CD1c-positive myeloid dendritic cell (primary cell): ENCODE results near the gene FAM168A.

Experiments
- DNase-seq: peaks from one replicate; pipeline ENCODE4 v3.0.0-alpha.2; 2016; ENCODE audit errors: extremely low spot score

FAM168A gene

DNA sequence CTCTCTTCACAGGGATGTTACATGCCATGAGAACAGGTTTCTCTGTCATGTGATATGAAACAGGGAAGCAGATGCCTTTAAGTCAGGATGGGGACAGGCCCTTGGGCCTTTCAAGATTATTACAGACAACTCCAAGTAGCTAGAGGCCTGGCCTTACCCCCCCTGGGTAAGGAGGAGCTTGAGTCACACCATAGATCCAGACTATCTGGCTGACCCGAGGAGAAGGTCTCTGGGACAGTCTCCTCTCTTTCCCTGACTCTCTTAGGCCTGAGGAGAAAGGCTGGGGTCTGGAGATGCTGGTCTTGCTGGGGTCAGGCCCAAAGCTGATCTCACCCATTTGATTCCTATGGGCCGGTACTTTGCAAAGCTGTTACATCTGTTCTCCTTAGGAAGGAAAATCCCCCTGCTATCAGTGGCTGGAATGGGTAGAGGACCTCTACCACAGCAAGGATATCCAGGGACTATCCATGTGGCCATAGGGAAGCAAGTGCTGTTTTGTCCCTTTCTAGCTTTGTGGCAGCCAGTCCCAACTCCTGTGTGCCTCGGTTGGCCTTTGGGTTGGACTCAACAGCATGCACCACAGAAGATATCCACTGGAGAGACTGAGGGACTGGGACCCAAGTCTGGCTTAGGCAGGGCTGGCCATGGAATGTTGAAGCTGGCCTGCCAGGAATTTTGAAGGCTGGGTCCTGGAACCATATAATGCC, 196.5 kb downstream of the FAM168A start:
- no peak for DNase-seq

DNA sequence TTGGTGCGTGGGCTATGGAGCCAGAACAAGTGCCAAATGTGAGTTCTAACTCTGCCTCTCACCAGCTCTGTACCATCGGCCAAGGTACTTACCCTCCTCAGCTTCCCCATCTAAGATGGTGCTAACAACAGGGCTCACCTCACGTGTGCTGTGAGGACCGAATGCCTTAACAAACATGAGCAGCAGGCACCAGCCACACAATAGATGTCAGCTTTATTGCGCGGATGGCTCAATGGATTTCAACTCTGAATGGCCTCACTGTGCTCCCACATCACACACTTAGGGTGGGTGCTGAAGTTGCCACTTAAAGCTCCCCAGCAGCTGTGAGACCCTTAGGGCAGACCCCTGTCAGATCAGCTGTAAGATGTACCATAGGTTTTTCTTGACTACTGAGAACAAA, 197.6 kb downstream of the FAM168A start:
- no peak for DNase-seq

DNA sequence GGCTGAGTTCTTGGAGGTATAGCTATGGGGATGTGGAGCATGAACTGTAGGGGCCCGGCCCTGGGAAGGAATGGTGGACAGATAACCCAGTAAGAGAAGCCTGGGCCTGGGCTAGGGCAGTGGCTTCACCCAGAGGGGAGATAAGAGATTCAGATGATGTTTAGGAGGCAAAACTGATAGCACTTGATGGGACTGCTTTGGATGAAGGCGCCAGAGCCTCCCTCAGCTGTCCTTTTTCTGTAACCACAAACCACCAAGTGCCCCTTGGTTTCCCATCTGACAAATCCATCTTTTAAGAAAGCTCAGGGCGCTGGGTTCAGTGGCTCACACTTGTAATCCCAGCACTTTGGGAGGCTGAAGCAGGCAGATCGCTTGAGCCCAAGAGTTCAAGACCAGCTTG, 198.3 kb downstream of the FAM168A start:
- DNase-seq, result no peak

DNA sequence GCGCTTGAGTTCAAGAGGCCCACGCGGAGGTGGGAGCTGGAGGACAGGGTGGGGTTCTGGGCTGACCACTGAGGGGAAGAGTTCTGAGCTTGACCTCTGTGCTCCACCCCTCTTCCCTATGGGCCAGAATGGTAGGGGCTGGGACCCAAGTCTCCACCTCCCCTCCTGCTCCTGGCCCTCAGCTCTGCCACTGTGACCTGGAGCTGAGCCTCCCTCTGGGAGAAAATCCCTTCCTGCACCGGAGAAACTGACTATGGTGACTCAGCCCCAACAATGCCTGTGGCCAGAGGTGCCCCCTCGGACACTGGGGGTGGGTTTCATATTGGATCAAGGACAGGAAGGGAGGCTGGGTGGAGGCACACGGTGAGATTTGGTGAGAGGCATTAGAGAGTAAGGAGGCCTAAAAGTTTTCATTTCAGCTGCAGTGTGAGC, 198.7 kb downstream of the FAM168A start:
- DNase-seq, result no peak

DNA sequence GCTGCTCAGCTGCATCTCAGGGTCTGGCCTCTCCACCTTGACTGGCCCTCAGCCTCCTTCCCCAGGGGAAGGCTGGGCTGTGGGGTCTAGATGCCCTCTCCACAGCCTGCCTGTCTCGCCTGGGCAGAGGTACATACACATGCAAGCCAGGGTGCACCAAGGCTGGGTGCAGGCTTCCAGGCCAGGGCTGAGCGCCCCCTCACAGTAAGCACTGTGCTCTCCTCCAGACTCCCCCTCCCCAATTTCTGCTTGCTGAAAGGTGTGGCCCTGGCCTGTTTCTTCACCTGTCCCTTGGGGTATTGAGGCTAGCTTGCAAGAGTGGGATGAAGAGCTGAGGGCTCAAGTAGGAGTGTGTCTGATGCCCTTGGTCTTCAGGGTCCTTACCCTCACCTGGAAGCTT, 199.2 kb downstream of the FAM168A start:
- no peak for DNase-seq

DNA sequence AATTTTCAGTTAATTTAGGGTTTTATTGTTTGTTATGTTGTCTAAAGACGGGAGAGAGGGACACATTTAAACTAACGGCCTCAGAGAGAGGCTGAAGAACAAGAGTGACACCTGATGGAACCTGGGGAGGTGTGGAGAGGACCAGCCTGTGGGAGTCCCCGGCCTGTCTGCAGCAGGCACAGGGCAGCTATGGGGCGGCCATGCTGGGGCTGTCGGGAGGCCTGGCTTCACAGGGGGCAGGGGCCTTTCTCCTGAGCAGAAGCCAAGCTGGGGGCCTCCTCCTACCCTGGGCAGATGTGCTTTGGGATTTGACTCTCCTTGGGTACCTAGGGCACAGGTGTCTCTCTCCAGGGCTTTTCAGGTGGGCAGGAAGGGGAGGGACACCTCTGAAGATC, 199.8 kb downstream of the FAM168A start:
- DNase-seq, result no peak

DNA sequence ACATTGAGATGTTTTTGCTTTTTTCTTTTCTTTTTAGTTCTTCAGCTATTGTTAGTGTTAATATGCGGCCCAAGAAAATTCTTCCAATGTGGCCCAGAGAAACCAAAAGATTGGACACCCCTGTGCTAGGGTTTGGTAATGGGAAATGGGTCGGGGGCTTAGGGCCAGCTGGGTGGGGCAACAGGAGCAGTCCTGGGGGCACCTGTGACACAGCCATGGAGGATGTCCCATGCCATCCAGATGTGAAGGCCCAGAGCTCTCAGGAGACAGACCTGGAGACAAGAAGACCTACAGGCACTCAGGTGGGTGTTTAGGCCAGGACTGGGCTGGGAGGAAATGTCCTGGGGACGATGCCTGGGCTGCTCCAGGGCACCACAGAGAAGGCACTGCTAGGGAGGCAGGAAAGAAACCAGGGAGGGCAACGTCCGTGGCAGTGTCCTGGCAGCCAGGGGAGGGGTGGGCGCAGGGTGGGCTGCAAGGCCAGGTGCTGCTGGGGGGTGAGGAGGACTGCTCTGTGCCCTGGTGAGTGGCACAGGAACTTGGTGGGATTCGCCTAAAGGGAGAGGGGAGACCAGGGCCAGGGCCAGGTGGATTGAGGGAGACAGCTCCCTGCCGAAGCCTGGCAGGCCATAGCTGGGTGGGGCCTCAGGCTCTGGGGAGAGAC, 200.3 kb downstream of the FAM168A start:
- DNase-seq, result no peak

DNA sequence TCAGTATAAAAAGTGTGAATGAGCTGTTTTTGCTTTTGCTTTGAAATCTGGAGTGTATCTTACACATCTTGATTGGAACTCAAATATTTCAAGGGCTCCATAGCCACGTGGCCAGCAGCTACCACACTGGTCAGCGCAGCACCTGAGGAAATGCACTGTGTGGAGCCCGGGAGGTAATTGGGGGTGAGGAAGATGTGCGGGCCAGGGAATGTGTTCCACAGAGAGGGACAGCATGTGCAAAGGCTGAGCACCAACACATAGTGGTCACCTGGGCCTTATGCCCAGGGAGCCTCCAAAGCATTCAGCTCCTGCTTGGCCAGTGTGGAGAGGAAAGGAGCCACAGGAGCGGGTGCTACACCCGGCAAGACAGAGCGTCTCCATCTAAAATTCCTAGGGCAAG, 200.9 kb downstream of the FAM168A start:
- DNase-seq, result no peak

DNA sequence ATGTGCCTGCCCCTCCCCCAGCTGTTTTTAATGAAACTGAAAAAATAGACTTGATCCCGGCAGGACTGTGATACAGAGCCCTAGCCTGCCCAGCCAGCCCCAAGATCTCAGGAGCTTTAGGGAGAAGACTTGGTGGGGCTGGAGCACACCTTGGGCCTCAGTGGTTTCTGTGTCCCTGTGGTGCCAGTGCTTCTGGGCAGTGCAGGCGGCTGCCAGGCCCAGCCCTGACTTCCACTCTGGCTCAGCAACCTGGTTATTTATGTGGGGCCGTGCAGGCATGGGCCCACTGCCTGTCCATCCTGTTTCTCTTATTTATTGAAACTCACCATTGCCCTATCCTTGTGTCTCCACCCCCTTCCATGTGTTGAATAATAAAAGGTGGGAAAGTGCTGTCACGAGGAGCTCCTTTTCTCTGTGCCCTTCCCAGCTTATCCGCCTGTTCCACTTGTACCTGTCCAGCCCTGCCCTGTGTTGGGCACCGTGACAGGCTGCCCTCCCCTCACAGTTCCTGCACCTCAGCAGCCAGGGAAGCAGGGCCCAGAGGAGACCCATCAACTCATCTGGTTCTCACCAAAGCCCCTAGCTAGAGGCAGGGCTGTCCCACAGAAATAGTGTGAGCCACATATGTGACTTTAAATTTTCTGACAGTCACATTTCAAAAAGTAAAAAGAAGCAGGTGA, 201.5 kb downstream of the FAM168A start:
- no peak for DNase-seq

DNA sequence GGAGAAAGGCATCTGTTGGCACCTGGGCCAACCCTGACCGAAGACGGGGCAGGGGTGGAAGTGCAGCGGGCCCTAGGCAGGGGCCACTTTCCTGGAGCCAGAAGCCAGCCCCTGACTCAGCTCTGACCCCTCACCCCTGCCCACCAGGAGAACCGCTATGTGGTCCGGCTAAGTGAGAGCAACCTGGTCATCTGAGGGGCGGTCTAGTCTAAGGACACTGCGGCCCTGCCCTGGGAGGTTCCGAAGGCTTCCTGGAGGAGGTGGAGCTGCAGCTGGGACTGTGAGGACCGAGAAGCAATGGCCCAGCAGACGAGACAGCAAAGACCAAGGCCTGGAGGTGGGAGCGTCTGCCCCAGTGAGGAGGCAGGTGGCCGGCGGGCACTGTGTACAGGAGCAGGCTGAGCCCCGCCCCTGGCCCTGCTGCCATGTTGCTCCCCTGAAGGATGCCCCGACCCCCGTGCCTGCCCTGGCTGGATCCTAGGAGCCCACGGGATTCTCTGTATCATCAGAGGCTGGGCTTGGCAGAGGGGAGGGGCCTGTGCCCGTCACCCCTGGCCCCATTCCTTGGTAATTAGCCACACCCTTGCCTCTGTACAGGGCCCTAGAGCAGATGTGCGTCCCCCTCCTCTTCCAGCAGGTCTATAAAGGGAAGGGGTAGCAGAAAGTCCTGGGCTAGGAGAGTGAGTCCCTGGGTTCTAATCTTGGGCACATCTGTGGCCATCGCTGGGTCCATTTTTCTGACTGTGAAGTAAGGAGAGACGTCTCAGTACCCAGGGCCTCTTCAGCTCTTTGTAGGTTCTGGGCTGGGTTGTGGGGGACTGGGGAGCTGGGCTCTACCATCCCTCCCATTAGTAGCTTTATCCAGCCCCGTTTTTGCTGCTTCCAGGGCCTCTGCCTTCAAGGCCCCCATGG, 202.4 kb downstream of the FAM168A start:
- no peak for DNase-seq

DNA sequence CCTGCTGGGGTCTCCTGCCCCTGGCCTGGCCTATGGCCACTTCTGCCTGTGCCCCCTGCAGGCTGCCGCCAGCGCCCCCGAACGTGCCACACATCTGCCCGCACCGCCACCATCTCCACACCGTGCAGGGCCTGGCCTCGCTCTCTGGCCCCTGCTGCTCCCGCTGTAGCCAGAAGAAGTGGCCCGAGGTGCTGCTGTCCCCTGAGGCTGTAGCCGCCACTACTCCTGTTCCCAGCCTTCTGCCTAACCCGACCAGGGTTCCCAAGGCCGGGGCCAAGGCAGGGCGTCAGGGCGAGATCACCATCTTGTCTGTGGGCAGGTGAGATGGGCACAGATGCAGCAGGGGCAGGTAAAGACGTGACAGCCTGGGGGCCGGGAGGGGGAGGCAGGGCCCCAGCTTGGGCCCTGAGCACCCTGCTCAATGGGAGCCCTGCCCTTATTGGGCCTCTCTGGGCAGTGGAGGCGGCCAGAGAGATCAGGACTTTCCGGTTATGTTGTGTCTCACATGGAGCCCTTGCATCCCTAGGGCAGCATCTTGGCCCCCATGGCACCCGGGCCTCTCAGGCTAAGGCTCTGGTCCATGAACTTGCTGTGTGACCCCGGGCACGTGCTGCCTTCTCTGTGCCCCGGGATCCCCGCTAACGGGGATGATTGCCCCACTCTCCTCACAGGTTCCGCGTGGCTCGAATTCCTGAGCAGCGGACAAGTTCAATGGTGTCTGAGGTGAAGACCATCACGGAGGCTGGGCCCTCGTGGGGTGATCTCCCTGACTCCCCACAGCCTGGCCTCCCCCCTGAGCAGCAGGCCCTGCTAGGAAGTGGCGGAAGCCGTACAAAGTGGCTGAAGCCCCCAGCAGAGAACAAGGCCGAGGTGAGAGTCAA, 203.3 kb downstream of the FAM168A start:
- DNase-seq, result no peak

DNA sequence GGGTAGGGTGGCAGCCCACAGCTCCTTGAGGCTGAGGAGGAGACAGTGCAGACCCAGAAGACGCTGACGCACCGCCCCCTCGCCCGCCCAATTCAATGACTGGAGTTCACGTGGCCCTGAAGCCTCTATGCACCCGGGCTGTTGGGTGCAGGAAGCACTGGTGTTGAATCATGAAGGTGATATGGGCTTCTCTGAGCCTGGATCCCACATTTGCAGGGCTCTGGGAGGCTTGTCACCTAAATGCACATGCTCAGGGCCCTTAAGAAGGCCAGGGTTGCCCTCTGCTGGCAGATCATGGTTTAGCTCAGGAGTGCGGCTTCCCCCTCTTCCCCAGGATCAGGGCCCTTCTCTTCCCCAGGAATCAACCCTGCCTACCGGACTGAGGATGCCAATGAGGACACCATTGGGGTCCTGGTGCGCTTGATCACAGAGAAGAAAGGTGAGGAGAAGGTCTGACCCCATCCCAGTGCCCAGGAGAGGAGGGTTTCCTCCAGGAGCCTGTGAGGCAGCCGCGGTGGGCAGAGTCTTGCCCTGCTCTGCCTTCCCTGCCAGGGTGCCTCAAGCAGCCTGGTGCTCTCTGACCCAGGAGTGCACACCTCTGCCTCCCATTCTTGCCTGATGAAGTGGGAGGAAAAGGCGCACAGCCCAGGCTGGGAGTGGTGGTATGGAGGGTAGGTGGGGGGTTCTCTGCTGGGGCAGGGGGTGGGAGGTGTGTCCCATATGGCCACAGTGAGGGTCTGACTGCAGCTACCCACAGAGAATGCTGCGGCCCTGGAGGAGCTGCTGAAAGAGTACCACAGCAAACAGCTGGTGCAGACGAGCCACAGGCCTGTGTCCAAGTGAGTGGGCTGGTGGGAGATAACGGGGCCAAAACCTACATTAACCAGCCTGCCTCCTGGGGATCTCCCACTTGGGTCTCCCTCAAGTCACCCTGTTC, 204.2 kb downstream of the FAM168A start:
- peak; percentile 79 for DNase-seq

DNA sequence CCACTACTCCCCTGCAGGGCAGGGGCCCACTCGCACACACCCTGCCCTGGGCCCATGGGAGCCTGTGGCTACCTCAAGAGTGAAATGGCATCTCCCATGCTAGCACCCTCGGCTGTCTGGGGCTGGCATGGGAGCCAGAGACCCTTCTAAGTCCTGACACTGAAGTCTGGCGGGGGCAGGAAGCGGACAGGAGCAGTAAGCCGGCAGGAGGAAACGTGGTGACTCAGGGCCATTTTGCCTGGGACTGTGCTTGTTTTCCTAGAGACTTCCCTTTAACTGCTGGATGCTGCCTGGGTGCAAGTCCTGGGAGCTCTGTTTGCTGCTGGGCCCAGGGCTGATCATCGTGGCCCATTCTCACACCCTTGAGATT, 204.9 kb downstream of the FAM168A start:
- DNase-seq, result peak; percentile 36

DNA sequence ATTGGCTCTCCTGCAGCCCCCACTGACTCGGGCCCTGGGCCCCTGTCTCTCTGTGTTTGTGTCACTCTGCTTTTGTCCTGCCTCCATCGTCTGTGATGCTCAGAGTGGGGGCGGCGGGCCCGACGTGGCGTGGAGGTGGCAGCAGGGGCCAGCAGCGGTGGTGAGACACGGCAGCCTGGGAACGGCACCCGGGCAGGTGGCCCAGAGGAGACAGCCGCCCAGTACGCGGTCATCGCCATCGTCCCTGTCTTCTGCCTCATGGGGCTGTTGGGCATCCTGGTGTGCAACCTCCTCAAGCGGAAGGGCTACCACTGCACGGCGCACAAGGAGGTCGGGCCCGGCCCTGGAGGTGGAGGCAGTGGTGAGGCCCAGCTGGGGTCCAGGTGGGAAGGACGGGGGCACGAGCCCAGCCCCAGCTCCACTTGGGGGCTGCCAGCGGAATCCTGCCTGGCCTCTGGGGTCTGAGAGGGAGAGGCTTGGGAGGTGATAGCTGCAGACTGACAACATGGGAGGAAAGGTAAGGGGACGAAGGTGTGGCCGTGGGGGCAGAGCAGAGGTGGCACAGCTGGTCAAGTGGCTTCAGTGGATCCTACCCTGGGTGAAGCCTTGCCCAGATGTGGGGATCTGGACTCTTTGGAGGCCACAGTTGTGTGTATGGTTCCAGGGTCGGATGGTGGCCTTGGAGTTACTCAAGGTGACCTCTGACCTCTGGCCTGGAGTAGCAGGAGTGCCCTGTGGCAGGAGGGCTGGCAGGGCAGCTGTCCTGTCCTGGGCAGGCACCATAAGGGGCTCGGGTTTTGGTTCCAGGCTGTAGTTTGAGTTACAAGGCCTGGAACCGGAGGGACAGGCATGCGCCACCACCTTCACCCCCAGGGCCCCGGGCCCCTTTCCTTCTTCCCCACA, 205.6 kb downstream of the FAM168A start:
- DNase-seq, result no peak

DNA sequence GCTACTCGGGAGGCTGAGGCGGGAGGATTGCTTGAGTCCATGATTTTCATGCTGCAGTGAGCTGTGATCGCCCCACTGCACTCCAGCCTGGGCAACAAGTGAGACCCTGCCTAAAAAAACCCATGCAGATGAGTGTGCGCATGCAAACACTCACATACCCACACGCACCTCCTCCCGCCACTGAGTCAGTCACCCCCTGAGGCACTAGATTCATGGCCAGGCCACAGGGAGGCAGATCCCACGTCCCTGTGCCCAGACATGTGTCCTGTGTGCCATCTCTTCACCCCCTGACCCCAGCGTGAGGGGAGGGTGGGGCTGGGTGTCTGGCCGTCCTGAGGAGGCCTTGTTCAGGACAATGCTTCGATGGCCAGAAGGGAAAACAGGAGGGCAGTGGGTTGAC, 206.2 kb downstream of the FAM168A start:
- no peak for DNase-seq

DNA sequence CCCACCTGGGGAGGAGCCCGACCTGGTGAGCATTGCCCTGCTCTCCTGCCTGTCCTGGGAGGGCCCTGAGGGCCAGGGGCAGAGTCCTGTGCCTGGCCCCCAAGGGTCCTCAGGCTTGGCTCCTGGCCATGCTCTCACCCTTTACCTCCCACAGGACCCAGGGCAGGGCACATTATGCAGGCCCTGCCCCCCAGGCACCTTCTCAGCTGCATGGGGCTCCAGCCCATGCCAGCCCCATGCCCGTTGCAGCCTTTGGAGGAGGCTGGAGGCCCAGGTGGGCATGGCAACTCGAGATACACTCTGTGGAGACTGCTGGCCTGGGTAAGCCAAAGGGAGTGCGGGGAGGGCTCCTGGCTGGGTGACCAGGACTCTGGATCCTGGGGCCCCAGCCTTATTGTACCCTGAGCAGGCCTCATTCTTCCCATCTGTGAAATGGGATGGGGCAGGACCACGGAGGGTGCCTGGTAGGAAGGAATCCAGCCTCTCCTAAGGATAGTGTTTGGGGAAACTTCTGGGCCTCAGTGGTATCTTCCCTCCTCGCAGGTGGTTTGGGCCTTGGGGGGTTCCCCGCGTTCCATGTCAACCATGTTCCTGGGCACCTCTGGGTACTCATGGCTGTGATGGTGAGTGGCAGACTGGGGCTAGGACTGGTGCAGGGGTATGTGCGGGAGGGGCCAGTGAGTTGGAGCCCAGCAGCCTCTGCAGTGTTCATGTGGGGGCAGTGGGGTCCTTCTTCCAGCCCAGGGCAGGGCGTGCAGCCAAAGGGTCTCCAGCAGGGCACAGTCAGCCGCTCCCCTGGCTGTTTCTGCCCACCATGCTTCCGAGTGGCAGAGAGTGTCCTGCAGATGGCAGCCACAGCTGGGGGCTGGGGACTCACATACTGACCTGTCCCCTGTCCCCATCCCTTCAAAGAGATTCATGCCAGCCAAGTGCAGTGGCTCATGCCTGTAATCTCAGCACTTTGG, 207.0 kb downstream of the FAM168A start:
- DNase-seq, result no peak

DNA sequence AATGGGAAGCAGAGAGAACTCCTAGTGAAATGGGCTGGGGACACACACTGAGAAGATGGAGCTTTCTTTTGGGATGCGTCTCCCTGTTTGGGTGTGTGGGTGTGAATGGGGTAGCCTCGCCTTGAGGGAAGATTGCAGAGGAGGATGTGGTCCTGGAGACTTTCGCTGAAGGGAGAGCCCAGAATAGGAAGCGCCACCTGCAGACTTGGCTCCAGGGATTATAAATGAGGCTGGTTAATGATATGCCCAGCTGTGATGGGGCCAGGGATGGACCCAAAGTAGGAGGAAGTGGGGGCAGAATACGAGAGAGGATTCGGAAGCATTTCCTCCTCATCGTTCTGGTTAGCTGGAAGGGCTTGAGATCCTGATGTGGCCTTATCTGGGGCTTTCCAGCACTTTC, 208.0 kb downstream of the FAM168A start:
- no peak for DNase-seq

DNA sequence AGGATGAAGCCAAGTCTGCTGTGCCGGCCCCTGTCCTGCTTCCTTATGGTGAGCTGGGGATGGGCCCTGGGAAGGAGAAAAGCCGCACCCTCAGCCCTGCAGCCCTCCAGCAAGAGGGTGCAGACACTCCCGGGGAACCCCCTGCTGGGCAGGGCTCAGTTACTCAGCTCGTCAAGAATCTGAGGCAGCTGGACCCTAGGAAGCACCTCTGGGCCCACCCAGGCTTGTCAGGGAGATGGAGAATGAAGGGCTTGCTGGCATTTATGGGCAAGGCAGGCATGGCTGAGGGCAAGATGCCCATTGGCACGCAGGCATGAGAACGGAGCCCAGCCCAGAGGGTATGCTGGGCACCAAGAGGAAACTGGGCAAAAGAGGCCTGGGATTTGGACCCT, 208.8 kb downstream of the FAM168A start:
- no peak for DNase-seq
